HCT116 (cell line): ENCODE results near the gene HTR1A. TPM values are rescaled to one million over a fixed set of nuclear protein-coding genes. Genes with fewer than 3 reads are reported as not detected.

ENCODE experiments used
- ATAC-seq: fragments of 200-7000 bp; cut with Tn5 transposase; 2 replicates; pipeline ENCODE4 v1.9.1; 2020; ENCODE audit warnings: mild to moderate bottlenecking, moderate library complexity
- Bru-seq: library from RNA; stranded (reverse); fragments of 400-500 nt; gene quantifications from one replicate; lab custom pipeline; 2021; lab: Mats Ljungman, UMichigan
- BruChase-seq, 2 experiments: library from RNA; stranded (reverse); fragments of 400-500 nt; gene quantifications; one replicate each; lab custom pipeline; 2021; lab: Mats Ljungman, UMichigan
- BruUV-seq: library from RNA; stranded (reverse); fragments of 400-500 nt; replicated peaks from 2 replicates; lab custom pipeline; 2021; lab: Mats Ljungman, UMichigan
- CTCF ChIA-PET: fragments of 300-600 bp; sonication (Branson Sonifier 250); formaldehyde crosslinking; loops from one replicate; lab custom pipeline; 2021; ENCODE audit warnings: antibody characterized with exemption; lab: Charles Lee
- POLR2A ChIA-PET: fragments of 300-600, 350-600 bp; sonication (Branson Sonifier 250); formaldehyde crosslinking; loops from one replicate; lab custom pipeline; 2021; ENCODE audit warnings: antibody characterized with exemption; lab: Charles Lee
- RAD21 ChIA-PET, 2 experiments: fragments of 300-600 bp; sonication (Branson Sonifier 250); formaldehyde crosslinking; loops; one replicate each; lab custom pipeline; 2023; ENCODE audit warnings: low total read pairs in 2 of 2; ENCODE audit not compliant: uncharacterized antibody in 2 of 2, unreplicated experiment in 2 of 2, low non-redundant PET in 1 of 2; lab: Charles Lee
- DNase-seq: peaks from one replicate; pipeline ENCODE4 v3.0.0-alpha.2; 2010; ENCODE audit warnings: low read depth, low spot score
- H2AFZ ChIP-seq: fragments of 200-600 bp; shearing (Covaris generic), sonication (generic); 2 replicates; pipeline ENCODE4 v1.6.1; 2017; ENCODE audit warnings: low read depth, mixed run types, mixed read lengths, antibody characterized with exemption, low read length; ENCODE audit not compliant: poor library complexity, severe bottlenecking
- H3K27ac ChIP-seq: 2 replicates; pipeline ENCODE4 v1.5.1; 2012; ENCODE audit warnings: low read depth, low read length
- H3K27me3 ChIP-seq: fragments of 200-600 bp; sonication (generic); 2 replicates; pipeline ENCODE4 v1.6.1; 2016; ENCODE audit warnings: mixed run types, low read length, mixed read lengths; ENCODE audit not compliant: insufficient read depth
- H3K36me3 ChIP-seq, 2 experiments: fragments of 200-500 bp in 1 of 2; fragments of 200-600 bp in 1 of 2; sonication (Bioruptor generic) in 1 of 2; sonication (generic) in 1 of 2; 2 replicates each; pipeline versions ENCODE4 v1.5.1 to v1.6.1; 2014 to 2016; ENCODE audit warnings: low read length in 2 of 2, inconsistent platforms in 1 of 2, mixed read lengths in 1 of 2, mixed run types in 1 of 2; ENCODE audit not compliant: insufficient read depth in 2 of 2, control insufficient read depth in 1 of 2
- H3K4me1 ChIP-seq, 2 experiments: fragments of 200-600 bp in 1 of 2; sonication (generic) in 1 of 2; 2 replicates each; pipeline versions ENCODE4 v1.5.1 to v1.6.1; 2012 to 2017; ENCODE audit warnings: low read length in 2 of 2, inconsistent platforms in 1 of 2, mild to moderate bottlenecking in 1 of 2, mixed read lengths in 1 of 2, mixed run types in 1 of 2, moderate library complexity in 1 of 2; ENCODE audit not compliant: insufficient read depth in 2 of 2, control insufficient read depth in 1 of 2
- H3K4me2 ChIP-seq: fragments of 200-600 bp; sonication (generic); 2 replicates; pipeline ENCODE4 v1.6.1; 2017; ENCODE audit warnings: mixed run types, low read length, mixed read lengths
- H3K4me3 ChIP-seq, 2 experiments: fragments of 200-600 bp in 1 of 2; sonication (generic) in 1 of 2; replicated peaks in 1 of 2; 2 replicates each; pipeline ENCODE4 v1.5.1; 2011 to 2016; ENCODE audit warnings: low read length in 2 of 2, control low read depth in 1 of 2, low read depth in 1 of 2, mild to moderate bottlenecking in 1 of 2, mixed read lengths in 1 of 2, mixed run types in 1 of 2
- H3K79me2 ChIP-seq: fragments of 200-600 bp; sonication (generic); 2 replicates; pipeline ENCODE4 v1.6.1; 2017; ENCODE audit warnings: mild to moderate bottlenecking, mixed run types, low read length, moderate library complexity, mixed read lengths; ENCODE audit not compliant: insufficient read depth
- H3K9ac ChIP-seq: fragments of 200-600 bp; sonication (generic); 2 replicates; pipeline ENCODE4 v1.6.1; 2016; ENCODE audit warnings: low read length, mixed read lengths
- H3K9me2 ChIP-seq: fragments of 200-600 bp; sonication (generic), shearing (Covaris generic); 2 replicates; pipeline ENCODE4 v1.6.1; 2017; ENCODE audit warnings: mixed run types, mild to moderate bottlenecking, moderate library complexity; ENCODE audit not compliant: insufficient read depth
- H3K9me3 ChIP-seq, 2 experiments: fragments of 200-500 bp in 1 of 2; fragments of 200-600 bp in 1 of 2; sonication (Bioruptor generic) in 1 of 2; sonication (generic) in 1 of 2; 2 replicates each; pipeline ENCODE4 v1.6.1; 2014 to 2017; ENCODE audit warnings: low read length in 2 of 2, mixed read lengths in 2 of 2, inconsistent platforms in 1 of 2, low read depth in 1 of 2, mild to moderate bottlenecking in 1 of 2, mixed run types in 1 of 2, moderate library complexity in 1 of 2; ENCODE audit not compliant: control insufficient read depth in 1 of 2, insufficient read depth in 1 of 2
- H4K20me1 ChIP-seq: fragments of 200-600 bp; sonication (generic), shearing (Covaris generic); 2 replicates; pipeline ENCODE4 v1.6.1; 2017; ENCODE audit warnings: mixed run types, mild to moderate bottlenecking, moderate library complexity; ENCODE audit not compliant: insufficient read depth
- ATF3 ChIP-seq: IDR thresholded peaks from 2 replicates; pipeline ENCODE4 v1.6.1; 2012
- EGR1 ChIP-seq: IDR thresholded peaks from 2 replicates; pipeline ENCODE4 v1.6.1; 2012; ENCODE audit warnings: low read depth
- EZH2phosphoT487 ChIP-seq: fragments of 200-600 bp; IDR thresholded peaks from 2 replicates; pipeline ENCODE4 v1.6.1; 2018; ENCODE audit warnings: antibody characterized with exemption, borderline replicate concordance
- FOSL1 ChIP-seq: IDR thresholded peaks from 2 replicates; pipeline ENCODE4 v1.6.1; 2012; ENCODE audit warnings: low read depth
- JUND ChIP-seq: IDR thresholded peaks from 2 replicates; pipeline ENCODE4 v1.6.1; 2012
- MAX ChIP-seq: IDR thresholded peaks from 2 replicates; pipeline ENCODE4 v1.6.1; 2012
- POLR2A ChIP-seq: IDR thresholded peaks from 2 replicates; pipeline ENCODE4 v1.7.0; 2011; ENCODE audit warnings: borderline replicate concordance; ENCODE audit not compliant: insufficient read depth, insufficient read length; ENCODE audit errors: extremely low read depth
- POLR2AphosphoS5 ChIP-seq: IDR thresholded peaks from 2 replicates; pipeline ENCODE4 v1.6.1; 2011; ENCODE audit warnings: mild to moderate bottlenecking, low read depth, low read length, moderate library complexity
- RAD21 ChIP-seq: IDR thresholded peaks from 2 replicates; pipeline ENCODE4 v1.6.1; 2012; ENCODE audit warnings: low read depth, mild to moderate bottlenecking
- SIN3A ChIP-seq: IDR thresholded peaks from 2 replicates; pipeline ENCODE4 v1.6.1; 2012; ENCODE audit warnings: low read depth
- SP1 ChIP-seq: IDR thresholded peaks from 2 replicates; pipeline ENCODE4 v1.6.1; 2012; ENCODE audit warnings: low read depth
- SRF ChIP-seq: IDR thresholded peaks from 2 replicates; pipeline ENCODE4 v1.6.1; 2012; ENCODE audit warnings: low read depth
- TCF7L2 ChIP-seq: IDR thresholded peaks from 2 replicates; pipeline ENCODE4 v1.7.0; 2011; ENCODE audit warnings: borderline replicate concordance, inconsistent platforms; ENCODE audit not compliant: insufficient read depth, insufficient read length; ENCODE audit errors: extremely low read depth
- YY1 ChIP-seq: IDR thresholded peaks from 2 replicates; pipeline ENCODE4 v1.6.1; 2011; ENCODE audit warnings: low read length, low read depth, moderate library complexity, mild to moderate bottlenecking; ENCODE audit not compliant: insufficient replicate concordance; ENCODE audit errors: extremely low read depth
- ZBTB33 ChIP-seq: IDR thresholded peaks from 2 replicates; pipeline ENCODE4 v1.6.1; 2011; ENCODE audit warnings: mild to moderate bottlenecking, low read length, moderate library complexity; ENCODE audit not compliant: insufficient replicate concordance; ENCODE audit errors: extremely low read depth
- ZFX ChIP-seq: fragments of 450-650 bp; IDR thresholded peaks from 2 replicates; pipeline ENCODE4 v1.6.1; 2017
- ZNF274 ChIP-seq: fragments of 200-500 bp; sonication (Bioruptor generic); IDR thresholded peaks from 2 replicates; pipeline ENCODE4 v1.6.1; 2014; ENCODE audit warnings: mild to moderate bottlenecking, low read depth, low read length, inconsistent platforms
- intact Hi-C: fragments of 100-400 bp; cut with micrococcal nuclease; formaldehyde crosslinking; loops from 2 replicates; pipeline ENCODE4 v1.10.0; 2022
- long read RNA-seq: library from polyadenylated mRNA; unstranded; transcript quantifications from one replicate; pipeline ENCODE4 v2.0.0, GENCODE V29; 2021; ENCODE audit not compliant: unreplicated experiment
- polyA plus RNA-seq: library from polyadenylated mRNA; unstranded; fragments of >200 nt; gene quantifications from 2 replicates; pipeline ENCODE4 v1.2.1, GENCODE V29; 2012; ENCODE audit warnings: missing spikeins
- total RNA-seq: library from RNA; stranded (reverse); gene quantifications from one replicate; pipeline ENCODE4 v1.2.1, GENCODE V29; 2021; ENCODE audit not compliant: unreplicated experiment

The HTR1A gene
- total RNA-seq (not detected), Bru-seq, nascent RNA (not detected), BruChase-seq, experiment 1, labeled RNA remaining after a 6-hour chase (not detected), BruChase-seq, experiment 2, labeled RNA remaining after a 2-hour chase (not detected)
- not detected in 2 replicates for polyA plus RNA-seq
- long read RNA-seq = 0 reads

GRCh38 chr5:63962279-63962678 is at the start of gene HTR1A:
Gene HTR1A (minus strand): TSS chr5:63962445. CDS start chr5:63961719, 726 bp downstream.
- H3K36me3 ChIP-seq = no peaks in the 10 kb centered on the region
- ChIA-PET RAD21 (no interaction called here), CTCF (no interaction called here), POLR2A (no interaction called here)
- TF ChIP-seq ZFX (no peak), TCF7L2 (no peak), SP1 (no peak), SIN3A (no peak), MAX (no peak), EGR1 (no peak), FOSL1 (no peak), JUND (no peak)
- intact Hi-C loops = loop anchor here (5.0 kb wide), 1 partner anchor 1520 kb away; no protein-coding TSS in a partner anchor
- H3K4me3 ChIP-seq = no peak within 1 kb of the TSS
- H3K79me2 ChIP-seq = no peaks in the 10 kb centered on the region
- ATAC-seq = no peak
- no peaks in the 10 kb centered on the region for H3K27me3 ChIP-seq
- no peaks in the 10 kb centered on the region for H3K4me1 ChIP-seq
- no peak for DNase-seq
- H2AFZ ChIP-seq = no peak within 1 kb of the TSS
- no TSS peak for BruUV-seq
- H4K20me1 ChIP-seq = no peaks in the 10 kb centered on the region
- no peaks in the 10 kb centered on the region for H3K9me2 ChIP-seq
- H3K4me2 ChIP-seq = no peak within 1 kb of the TSS
- no peak within 1 kb of the TSS for H3K27ac ChIP-seq
- H3K9me3 ChIP-seq = peaks cover 0 to under 1% of the 10 kb centered on the region in 2 experiments; a peak in 3 of 4 replicates
- no peak within 1 kb of the TSS for H3K9ac ChIP-seq

- H4K20me1 ChIP-seq = no peaks in the 10 kb centered on the region
- H3K4me1 ChIP-seq = no peaks in the 10 kb centered on the region
- no peaks in the 10 kb centered on the region for H3K36me3 ChIP-seq
- no peak for DNase-seq
- ChIA-PET RAD21 (no interaction called here), POLR2A (no interaction called here), CTCF (no interaction called here)
- H3K27ac ChIP-seq = no peak overlapping the region
- H3K9ac ChIP-seq = no peak overlapping the region
- H3K79me2 ChIP-seq = no peaks in the 10 kb centered on the region
- H3K9me2 ChIP-seq = no peaks in the 10 kb centered on the region
- no TSS peak for BruUV-seq
- intact Hi-C loops = no loop called here
- no peak for ATAC-seq
- no peak overlapping the region for H3K4me3 ChIP-seq
- H3K27me3 ChIP-seq = no peaks in the 10 kb centered on the region
- H3K4me2 ChIP-seq = no peak overlapping the region
- peaks cover 4 to 24% of the 10 kb centered on the region in 2 experiments; a peak in 2 of 4 replicates for H3K9me3 ChIP-seq
- H2AFZ ChIP-seq = no peak overlapping the region
- TF ChIP-seq MAX (no peak), ATF3 (no peak), ZBTB33 (no peak), SRF (no peak), ZNF274 (no peak), POLR2AphosphoS5 (no peak), EZH2phosphoT487 (no peak), RAD21 (no peak), SP1 (no peak), POLR2A (no peak), JUND (no peak), FOSL1 (no peak), YY1 (no peak)
Measured at GRCh38 chr5:64003966-64004365, 41.7 kb upstream of the HTR1A start.
